B cell (primary cell): ENCODE results near the gene PDK2. TPM values are rescaled to one million over a fixed set of nuclear protein-coding genes. Genes with fewer than 3 reads are reported as not detected.

Experiments
- ATAC-seq: fragments of 200-7000 bp; cut with Tn5 transposase; one replicate; pipeline ENCODE4 v1.10.0; 2021; ENCODE audit warnings: low read depth, mild to moderate bottlenecking, moderate number of reproducible peaks, moderate library complexity
- CTCF ChIA-PET: fragments of 350-600 bp; sonication (Branson Sonifier 250); formaldehyde crosslinking; loops from one replicate; lab custom pipeline; 2021; ENCODE audit warnings: antibody characterized with exemption, inconsistent platforms; lab: Charles Lee
- POLR2A ChIA-PET: fragments of 350-600 bp; sonication (Branson Sonifier 250); formaldehyde crosslinking; loops from one replicate; lab custom pipeline; 2021; ENCODE audit warnings: antibody characterized with exemption; lab: Charles Lee
- DNase-seq: peaks from one replicate; pipeline ENCODE4 v3.0.0; 2013
- H2AFZ ChIP-seq: 2 replicates; pipeline ENCODE4 v1.6.1; 2012; ENCODE audit warnings: mild to moderate bottlenecking, low read depth, low read length; ENCODE audit not compliant: insufficient read depth, poor library complexity, severe bottlenecking
- H3K27ac ChIP-seq, 2 donors: 1 replicate in 1 of 2; 2 replicates in 1 of 2; pipeline ENCODE4 v1.5.1; 2012 to 2013; ENCODE audit warnings: low read length in 2 of 2, mild to moderate bottlenecking in 2 of 2, moderate library complexity in 1 of 2
- H3K27me3 ChIP-seq, 4 experiments: fragments of 200-600 bp in 1 of 4; sonication (generic) in 1 of 4; replicated peaks in 1 of 4; 1 replicate in 2 of 4; 2 replicates in 2 of 4; pipeline versions ENCODE4 v1.6.1 to v1.7.0; 2013 to 2016; ENCODE audit warnings: low read length in 3 of 4, mild to moderate bottlenecking in 2 of 4, mixed read lengths in 1 of 4, moderate library complexity in 1 of 4; ENCODE audit not compliant: insufficient read depth in 4 of 4, control insufficient read depth in 3 of 4; ENCODE audit errors: control extremely low read depth in 1 of 4
- H3K36me3 ChIP-seq, 2 experiments: replicated peaks in 1 of 2; 1 replicate in 1 of 2; 2 replicates in 1 of 2; pipeline versions ENCODE4 v1.6.1 to v1.7.1; 2013; ENCODE audit warnings: low read length in 1 of 2; ENCODE audit not compliant: insufficient read depth in 2 of 2, control insufficient read depth in 1 of 2; ENCODE audit errors: control extremely low read depth in 1 of 2, extremely low read depth in 1 of 2
- H3K4me1 ChIP-seq, 2 donors: fragments of 200-600 bp in 1 of 2; sonication (generic) in 1 of 2; 1 replicate in 1 of 2; 2 replicates in 1 of 2; pipeline versions ENCODE4 v1.5.1 to v1.6.1; 2013 to 2017; ENCODE audit warnings: low read length in 2 of 2; ENCODE audit not compliant: control insufficient read depth in 2 of 2, insufficient read depth in 2 of 2
- H3K4me2 ChIP-seq: replicated peaks from 2 replicates; pipeline ENCODE3; 2012; ENCODE audit warnings: mild to moderate bottlenecking, low read depth, low read length; ENCODE audit not compliant: poor library complexity, severe bottlenecking
- H3K4me3 ChIP-seq, 5 experiments: fragments of 200-600 bp in 1 of 5; sonication (generic) in 1 of 5; 1 replicate in 3 of 5; 2 replicates in 2 of 5; pipeline versions ENCODE4 v1.5.1 to v1.7.0; 2011 to 2016; ENCODE audit warnings: low read length in 4 of 5, mild to moderate bottlenecking in 4 of 5, low read depth in 2 of 5, control low read depth in 1 of 5, moderate library complexity in 1 of 5; ENCODE audit not compliant: insufficient read depth in 1 of 5; ENCODE audit errors: control extremely low read depth in 1 of 5, extremely low read depth in 1 of 5
- H3K79me2 ChIP-seq: fragments of 200-600 bp; sonication (generic); one replicate; pipeline ENCODE4 v1.6.0; 2016; ENCODE audit warnings: low read length; ENCODE audit not compliant: control insufficient read depth, insufficient read depth
- H3K9ac ChIP-seq: fragments of 200-600 bp; sonication (generic); 2 replicates; pipeline ENCODE4 v1.6.1; 2017; ENCODE audit warnings: mild to moderate bottlenecking, low read length, moderate library complexity
- H3K9me3 ChIP-seq, 3 donors: one replicate each; pipeline versions ENCODE4 v1.6.1 to v1.7.1; 2013; ENCODE audit warnings: low read length in 2 of 3; ENCODE audit not compliant: control insufficient read depth in 2 of 3, insufficient read depth in 1 of 3; ENCODE audit errors: control extremely low read depth in 1 of 3
- H4K20me1 ChIP-seq: 2 replicates; pipeline ENCODE4 v1.6.0; 2012; ENCODE audit warnings: mild to moderate bottlenecking, low read length; ENCODE audit not compliant: insufficient read depth, control insufficient read depth, poor library complexity, severe bottlenecking
- H3K27ac Mint-ChIP-seq: one replicate; pipeline ENCODE4 v1.8.0; 2021; ENCODE audit warnings: mixed read lengths
- H3K27me3 Mint-ChIP-seq: one replicate; pipeline ENCODE4 v1.8.0; 2021; ENCODE audit warnings: mixed read lengths
- H3K4me1 Mint-ChIP-seq: one replicate; pipeline ENCODE4 v1.8.0; 2021; ENCODE audit warnings: mixed read lengths
- H3K4me3 Mint-ChIP-seq: one replicate; pipeline ENCODE4 v1.8.0; 2021; ENCODE audit warnings: mixed read lengths
- H3K9me3 Mint-ChIP-seq: one replicate; pipeline ENCODE4 v1.8.0; 2022; ENCODE audit warnings: mixed read lengths; ENCODE audit not compliant: insufficient read depth
- CTCF ChIP-seq: fragments of 200-600 bp; IDR thresholded peaks from one replicate; pipeline ENCODE4 v1.8.0; 2022; ENCODE audit warnings: antibody characterized with exemption, mild to moderate bottlenecking
- EZH2 ChIP-seq: IDR thresholded peaks from 2 replicates; pipeline ENCODE4 v1.6.1; 2012; ENCODE audit warnings: borderline replicate concordance, low read depth, mild to moderate bottlenecking, moderate library complexity, low read length; ENCODE audit not compliant: insufficient read depth, poor library complexity, severe bottlenecking
- WGBS: methylation state at CpG from one replicate; pipeline ENCODE4 v1.1.5; 2013; ENCODE audit warnings: missing lambda C conversion rate; ENCODE audit not compliant: insufficient coverage; 5-methylcytosine and 5-hydroxymethylcytosine counted together
- intact Hi-C: fragments of 100-400 bp; cut with micrococcal nuclease; formaldehyde crosslinking; loops from one replicate; pipeline ENCODE4 v1.10.0; 2022
- polyA plus RNA-seq: library from polyadenylated mRNA; depleted of rRNA; stranded (reverse); fragments of >200 nt; gene quantifications from 2 replicates; pipeline ENCODE4 v1.2.3, GENCODE V29; 2012
- total RNA-seq, 2 donors: library from RNA; stranded (reverse); fragments of 120-200 nt in 1 of 2; gene quantifications; 1 replicate in 1 of 2; 2 replicates in 1 of 2; pipeline versions ENCODE4 v1.2.3 to v1.2.4, GENCODE V29; 2013 to 2022

Gene PDK2
- total and polyA plus RNA-seq, 2 donors (not counting 1 experiment from before 2014, with no cell fraction given), result 35.2 to 73.2 TPM

GRCh38 chr17:50127697-50128361 lies 32.7 kb downstream of the PDK2 start:
- H3K36me3 ChIP-seq, result peaks cover 1 to 4% of the 10 kb centered on the region in 2 experiments
- peak overlapping the region; percentile 10 for H3K4me2 ChIP-seq
- H3K9me3 Mint-ChIP-seq, result no peaks in the 10 kb centered on the region
- no peak overlapping the region for H3K9ac ChIP-seq
- no peak overlapping the region for H3K27ac ChIP-seq
- no peak overlapping the region for H2AFZ ChIP-seq
- H3K27me3 ChIP-seq, result peaks cover 0 to 28% (median 9%) of the 10 kb centered on the region in 4 experiments
- no peak for TF ChIP-seq EZH2
- TF ChIP-seq CTCF, result no peak
- CTCF ChIA-PET, result interaction anchor here (1.0 to 2.3 kb wide), 2 partner anchors 9 to 10 kb away, joined by 3 to 8 read pairs; no protein-coding TSS in a partner anchor
- peaks cover 27 to 35% of the 10 kb centered on the region in 2 donors for H3K4me1 ChIP-seq
- H3K27ac Mint-ChIP-seq, result no peak overlapping the region
- no peak overlapping the region for H3K4me3 ChIP-seq
- 0% methylated on average over 2 of the region's 6 CpGs for WGBS
- H3K9me3 ChIP-seq, result peaks cover 0 to 8% (median 0%) of the 10 kb centered on the region in 3 donors
- H3K27me3 Mint-ChIP-seq, result peaks cover 10% of the 10 kb centered on the region
- intact Hi-C loops, result no loop called here
- H3K4me1 Mint-ChIP-seq, result peaks cover 34% of the 10 kb centered on the region
- H3K79me2 ChIP-seq, result no peaks in the 10 kb centered on the region
- DNase-seq, result no peak
- H4K20me1 ChIP-seq, result peaks cover 14% of the 10 kb centered on the region
- POLR2A ChIA-PET, result interaction anchor here (0.6 to 0.7 kb wide), 2 partner anchors 23 to 41 kb away, joined by 3 read pairs; partner anchors contain the start of gene PPP1R9B
- H3K4me3 Mint-ChIP-seq, result no peak overlapping the region
- no peak for ATAC-seq
